ENCODE data around the gene HOXA13. TPM values are rescaled to one million over a fixed set of nuclear protein-coding genes. Genes with fewer than 3 reads are reported as not detected.

HOXA13 gene
- total RNA-seq, 3 donors from 2014 or later (not counting 1 experiment from before 2014, with no cell fraction given), result not detected

GRCh38 chr7:27154901-27155815 is 44.7 kb downstream of the HOXA13 start:
- Histone ChIP-seq H3K36me3 (ENCODE audit: control insufficient read depth, insufficient read depth, low read length) (no peaks in the 10 kb centered on the region), H3K4me3 (ENCODE audit: low read length) (no peak overlapping the region), H3K4me1 (ENCODE audit: control insufficient read depth, insufficient read depth, low read length) (peaks cover 70% of the 10 kb centered on the region), H3K27me3 (ENCODE audit: control insufficient read depth, insufficient read depth, low read length) (peaks cover 86% of the 10 kb centered on the region), H3K27ac (ENCODE audit: low read length) (no peak overlapping the region), H3K9me3 (ENCODE audit: control insufficient read depth, insufficient read depth, low read length) (no peaks in the 10 kb centered on the region)
- WGBS (ENCODE audit: insufficient coverage), result 8% methylated on average over 47 of the region's 48 CpGs
- ATAC-seq (no peak), DNase-seq (peak in 1 of 2 donors; percentile 56)
- Mint-ChIP-seq H3K27ac (peak overlapping the region in 1 of 2 donors; percentile 64), H3K36me3 (no peaks in the 10 kb centered on the region), H3K9me3 (no peaks in the 10 kb centered on the region), H3K27me3 (ENCODE audit: low read depth in 2 of 2) (peaks cover 80 to 91% of the 10 kb centered on the region in 2 donors), H3K4me3 (peak overlapping the region; percentile 83), H3K4me1 (peaks cover 47 to 66% of the 10 kb centered on the region in 2 donors)
- intact Hi-C loops (cut with micrococcal nuclease), result loop anchor here (5.0 kb wide), 2 partner anchors 32 to 58 kb away; partner anchors contain the start of genes HOXA1 and HOXA11
- no peak for TF ChIP-seq CTCF (IDR thresholded peaks at IDR 0.05)

GRCh38 chr7:27154369-27154768 is 45.5 kb downstream of the HOXA13 start:
- no peak overlapping the region for H3K27ac ChIP-seq (ENCODE audit: low read length)
- TF ChIP-seq CTCF (IDR thresholded peaks at IDR 0.05), result no peak
- Mint-ChIP-seq H3K9me3 (no peaks in the 10 kb centered on the region), H3K36me3 (no peaks in the 10 kb centered on the region), H3K27me3 (ENCODE audit: low read depth in 2 of 2) (peaks cover 74 to 86% of the 10 kb centered on the region in 2 donors), H3K27ac (peak overlapping the region in 1 of 2 donors; percentile 61), H3K4me1 (peaks cover 40 to 60% of the 10 kb centered on the region in 2 donors), H3K4me3 (peak overlapping the region; percentile 83)
- no peak for ATAC-seq
- H3K4me1 ChIP-seq (ENCODE audit: control insufficient read depth, insufficient read depth, low read length), result peaks cover 69% of the 10 kb centered on the region
- DNase-seq, result no peak
- H3K4me3 ChIP-seq (ENCODE audit: low read length), result no peak overlapping the region
- H3K9me3 ChIP-seq (ENCODE audit: control insufficient read depth, insufficient read depth, low read length), result no peaks in the 10 kb centered on the region
- WGBS (ENCODE audit: insufficient coverage), result 81% methylated on average over 10 of the region's 10 CpGs
- intact Hi-C loops (cut with micrococcal nuclease), result loop anchor here (5.0 kb wide), 2 partner anchors 33 to 57 kb away; partner anchors contain the start of genes HOXA1 and HOXA11
- peaks cover 83% of the 10 kb centered on the region for H3K27me3 ChIP-seq (ENCODE audit: control insufficient read depth, insufficient read depth, low read length)
- H3K36me3 ChIP-seq (ENCODE audit: control insufficient read depth, insufficient read depth, low read length), result no peaks in the 10 kb centered on the region

- no peak for ATAC-seq
- Mint-ChIP-seq H3K4me3 (no peak overlapping the region), H3K9me3 (no peaks in the 10 kb centered on the region), H3K27me3 (ENCODE audit: low read depth in 2 of 2) (peaks cover 70 to 78% of the 10 kb centered on the region in 2 donors), H3K27ac (no peak overlapping the region), H3K4me1 (peaks cover 40 to 55% of the 10 kb centered on the region in 2 donors), H3K36me3 (no peaks in the 10 kb centered on the region)
- intact Hi-C loops (cut with micrococcal nuclease), result loop anchor here (5.0 kb wide), 2 partner anchors 34 to 56 kb away; partner anchors contain the start of genes HOXA1 and HOXA11
- Histone ChIP-seq H3K27me3 (ENCODE audit: control insufficient read depth, insufficient read depth, low read length) (peaks cover 83% of the 10 kb centered on the region), H3K27ac (ENCODE audit: low read length) (no peak overlapping the region), H3K4me1 (ENCODE audit: control insufficient read depth, insufficient read depth, low read length) (peaks cover 73% of the 10 kb centered on the region), H3K36me3 (ENCODE audit: control insufficient read depth, insufficient read depth, low read length) (no peaks in the 10 kb centered on the region), H3K4me3 (ENCODE audit: low read length) (no peak overlapping the region), H3K9me3 (ENCODE audit: control insufficient read depth, insufficient read depth, low read length) (no peaks in the 10 kb centered on the region)
- 96% methylated on average over 3 of the region's 3 CpGs for WGBS (ENCODE audit: insufficient coverage)
- no peak for TF ChIP-seq CTCF (IDR thresholded peaks at IDR 0.05)
- no peak for DNase-seq
Observed at GRCh38 chr7:27153526-27153925, 46.4 kb downstream of the HOXA13 start.

All from natural killer cell (primary cell).